Thyroid gland (tissue), 4 donors: ENCODE measurements around the gene RPL41. TPM values are rescaled to one million over a fixed set of nuclear protein-coding genes. Genes with fewer than 3 reads are reported as not detected.
A peak's percentile ranks its signal among the peaks of the same experiment; 100 is the strongest.

ENCODE experiments used
- DNase-seq, 2 donors: peaks; one replicate each; pipeline ENCODE4 v3.0.0-alpha.2; 2019
- H3K27ac ChIP-seq, 3 donors: fragments of 200-600 bp; sonication (generic); 1 replicate in 2 of 3; 2 replicates in 1 of 3; pipeline ENCODE4 v1.5.1; 2016 to 2019; ENCODE audit warnings: mild to moderate bottlenecking in 1 of 3, moderate library complexity in 1 of 3
- H3K27me3 ChIP-seq: fragments of 200-600 bp; sonication (generic); one replicate; pipeline ENCODE4 v1.5.1; 2019
- H3K36me3 ChIP-seq, 2 donors: fragments of 200-600 bp; sonication (generic); one replicate each; pipeline ENCODE4 v1.5.1; 2016 to 2019
- H3K4me1 ChIP-seq, 2 donors: fragments of 200-600 bp; sonication (generic); one replicate each; pipeline ENCODE4 v1.5.1; 2017 to 2019
- H3K4me3 ChIP-seq, 3 donors: fragments of 200-600 bp; sonication (generic); replicated peaks in 1 of 3; 1 replicate in 2 of 3; 2 replicates in 1 of 3; pipeline ENCODE4 v1.5.1; 2016; ENCODE audit warnings: mild to moderate bottlenecking in 1 of 3
- H3K9me3 ChIP-seq: fragments of 200-600 bp; sonication (generic); one replicate; pipeline ENCODE4 v1.5.1; 2017
- POLR2A ChIP-seq, 2 donors: fragments of 450-650 bp; IDR thresholded peaks; one replicate each; pipeline ENCODE4 v1.6.1; 2017; ENCODE audit warnings: antibody characterized with exemption in 2 of 2, mild to moderate bottlenecking in 2 of 2, moderate library complexity in 1 of 2
- WGBS, 2 donors: methylation state at CpG; one replicate each; pipeline ENCODE4 v1.1.5; 2017; 5-methylcytosine and 5-hydroxymethylcytosine counted together
- intact Hi-C: fragments of 100-400 bp; cut with DNase I; formaldehyde crosslinking; loops from one replicate; pipeline ENCODE4 v1.15.1; 2023
- total RNA-seq, 4 donors: library from RNA; depleted of rRNA; stranded (reverse); fragments of >200 nt; gene quantifications; one replicate each; pipeline ENCODE4 v1.2.3, GENCODE V29; 2016
- TF ChIP-seq, protein P1 (sequence below), 6 experiments: fragments of 200-600 bp in 3 of 6; fragments of 450-650 bp in 3 of 6; sonication (generic) in 3 of 6; IDR thresholded peaks; one replicate each; pipeline ENCODE4 v1.5.1; 2016 to 2019; ENCODE audit warnings: antibody characterized with exemption in 6 of 6, mild to moderate bottlenecking in 2 of 6, inconsistent platforms in 1 of 6, moderate library complexity in 1 of 6

The RPL41 gene
- total RNA-seq, 4 donors from 2014 or later = 1,344 to 2,817 (median 2,330) TPM

DNA sequence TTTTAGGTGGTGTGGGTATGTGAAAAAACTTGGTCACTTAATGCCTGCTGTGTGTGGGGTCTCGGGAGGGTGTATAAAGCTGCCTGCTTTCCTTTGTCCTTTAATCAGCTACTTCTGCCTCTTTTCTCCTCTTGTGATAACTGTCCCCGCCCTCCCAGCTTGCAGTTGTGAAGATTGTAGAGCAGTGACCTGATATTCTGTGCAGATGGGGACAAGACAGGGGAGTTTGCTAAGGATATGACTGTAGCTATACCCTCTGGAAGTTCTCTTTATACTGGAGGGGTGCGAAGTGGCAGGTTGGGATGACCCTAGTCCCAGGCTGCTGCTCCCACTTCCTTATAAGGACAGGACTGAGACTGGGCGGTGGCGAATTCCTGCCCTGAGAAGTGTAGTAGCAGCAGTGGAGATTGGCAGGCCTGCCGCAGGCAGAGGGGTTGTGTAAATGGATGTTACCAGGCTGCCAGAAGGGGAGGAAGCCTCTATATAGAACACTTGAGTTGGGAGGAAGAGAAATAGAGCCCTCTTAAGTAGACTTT is 42.6 kb downstream of the RPL41 start:
- TF ChIP-seq POLR2A (IDR thresholded peaks at IDR 0.05) = peak; percentile 89 to 95
- TF ChIP-seq, protein P1, sequence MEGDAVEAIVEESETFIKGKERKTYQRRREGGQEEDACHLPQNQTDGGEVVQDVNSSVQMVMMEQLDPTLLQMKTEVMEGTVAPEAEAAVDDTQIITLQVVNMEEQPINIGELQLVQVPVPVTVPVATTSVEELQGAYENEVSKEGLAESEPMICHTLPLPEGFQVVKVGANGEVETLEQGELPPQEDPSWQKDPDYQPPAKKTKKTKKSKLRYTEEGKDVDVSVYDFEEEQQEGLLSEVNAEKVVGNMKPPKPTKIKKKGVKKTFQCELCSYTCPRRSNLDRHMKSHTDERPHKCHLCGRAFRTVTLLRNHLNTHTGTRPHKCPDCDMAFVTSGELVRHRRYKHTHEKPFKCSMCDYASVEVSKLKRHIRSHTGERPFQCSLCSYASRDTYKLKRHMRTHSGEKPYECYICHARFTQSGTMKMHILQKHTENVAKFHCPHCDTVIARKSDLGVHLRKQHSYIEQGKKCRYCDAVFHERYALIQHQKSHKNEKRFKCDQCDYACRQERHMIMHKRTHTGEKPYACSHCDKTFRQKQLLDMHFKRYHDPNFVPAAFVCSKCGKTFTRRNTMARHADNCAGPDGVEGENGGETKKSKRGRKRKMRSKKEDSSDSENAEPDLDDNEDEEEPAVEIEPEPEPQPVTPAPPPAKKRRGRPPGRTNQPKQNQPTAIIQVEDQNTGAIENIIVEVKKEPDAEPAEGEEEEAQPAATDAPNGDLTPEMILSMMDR (IDR thresholded peaks at IDR 0.05) = no peak
- 0 to 1% methylated on average over 6 of the region's 6 CpGs for WGBS, 2 donors
- intact Hi-C loops = no loop called here
- Histone ChIP-seq H3K4me1 (peaks cover 24 to 33% of the 10 kb centered on the region in 2 donors), H3K36me3 (peaks cover 41 to 44% of the 10 kb centered on the region in 2 donors), H3K4me3 (peak overlapping the region; percentile 67 to 96 (median 93)), H3K9me3 (no peaks in the 10 kb centered on the region), H3K27ac (peak overlapping the region; percentile 96 to 100 (median 99)), H3K27me3 (no peaks in the 10 kb centered on the region)
- DNase-seq = peak; percentile 93 to 94

DNA sequence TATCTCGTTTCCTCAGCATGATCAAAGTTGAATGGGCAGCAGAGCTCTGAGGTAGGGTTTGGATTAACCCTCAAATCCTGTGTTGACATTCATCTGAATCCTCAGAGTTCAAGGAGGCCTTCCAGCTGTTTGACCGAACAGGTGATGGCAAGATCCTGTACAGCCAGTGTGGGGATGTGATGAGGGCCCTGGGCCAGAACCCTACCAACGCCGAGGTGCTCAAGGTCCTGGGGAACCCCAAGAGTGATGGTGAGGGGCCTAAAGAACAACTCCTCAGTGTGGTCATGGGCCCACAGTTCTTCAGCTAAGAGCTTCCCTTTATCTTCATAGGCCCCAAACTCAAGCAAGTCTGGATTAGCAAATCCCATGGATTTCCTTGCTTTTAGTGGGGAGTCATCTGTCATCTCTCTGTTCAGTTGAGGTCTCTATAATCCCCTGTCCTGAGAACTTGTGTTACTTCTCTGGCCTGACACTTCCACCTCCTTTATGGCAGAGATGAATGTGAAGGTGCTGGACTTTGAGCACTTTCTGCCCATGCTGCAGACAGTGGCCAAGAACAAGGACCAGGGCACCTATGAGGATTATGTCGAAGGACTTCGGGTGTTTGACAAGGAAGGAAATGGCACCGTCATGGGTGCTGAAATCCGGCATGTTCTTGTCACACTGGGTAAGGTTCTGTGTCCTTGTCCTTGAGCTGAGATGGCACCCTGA is 43.2 kb downstream of the RPL41 start:
- H3K4me3 ChIP-seq = peak overlapping the region; percentile 67 to 96 (median 93)
- 29 to 30% methylated on average over 7 to 8 of the region's 8 CpGs for WGBS, 2 donors
- peaks cover 48 to 51% of the 10 kb centered on the region in 2 donors for H3K36me3 ChIP-seq
- H3K9me3 ChIP-seq = no peaks in the 10 kb centered on the region
- TF ChIP-seq, protein P1 (IDR thresholded peaks at IDR 0.05) = no peak
- no peak for DNase-seq
- peak overlapping the region; percentile 96 to 100 (median 99) for H3K27ac ChIP-seq
- H3K27me3 ChIP-seq = no peaks in the 10 kb centered on the region
- peaks cover 24 to 33% of the 10 kb centered on the region in 2 donors for H3K4me1 ChIP-seq
- intact Hi-C loops = no loop called here

DNA sequence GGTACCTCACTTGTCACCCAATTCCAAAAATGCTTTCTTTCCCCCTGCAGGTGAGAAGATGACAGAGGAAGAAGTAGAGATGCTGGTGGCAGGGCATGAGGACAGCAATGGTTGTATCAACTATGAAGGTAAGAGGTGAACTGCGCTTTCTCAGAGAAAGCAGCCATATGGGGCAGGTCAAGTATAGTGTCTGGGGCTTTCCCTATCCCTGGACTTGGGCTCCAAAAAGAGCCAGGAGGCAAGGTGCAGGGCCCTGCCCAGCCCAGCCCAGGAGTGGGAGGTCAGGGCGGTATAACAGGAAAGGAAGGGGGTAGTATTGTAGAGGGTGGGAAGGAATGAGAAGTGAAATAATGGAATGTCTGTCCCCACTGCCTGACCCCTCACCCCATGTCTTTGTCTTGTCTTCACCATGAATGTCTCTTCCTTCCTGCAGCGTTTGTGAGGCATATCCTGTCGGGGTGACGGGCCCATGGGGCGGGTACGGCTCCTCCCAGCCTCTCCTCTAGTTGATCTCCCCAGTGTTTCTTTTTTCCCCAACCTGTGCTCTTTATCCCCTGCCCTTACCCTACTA is 43.8 kb downstream of the RPL41 start:
- peaks cover 24 to 33% of the 10 kb centered on the region in 2 donors for H3K4me1 ChIP-seq
- no peak for DNase-seq
- WGBS, 2 donors = 56 to 64% methylated on average over 7 of the region's 7 CpGs

DNA sequence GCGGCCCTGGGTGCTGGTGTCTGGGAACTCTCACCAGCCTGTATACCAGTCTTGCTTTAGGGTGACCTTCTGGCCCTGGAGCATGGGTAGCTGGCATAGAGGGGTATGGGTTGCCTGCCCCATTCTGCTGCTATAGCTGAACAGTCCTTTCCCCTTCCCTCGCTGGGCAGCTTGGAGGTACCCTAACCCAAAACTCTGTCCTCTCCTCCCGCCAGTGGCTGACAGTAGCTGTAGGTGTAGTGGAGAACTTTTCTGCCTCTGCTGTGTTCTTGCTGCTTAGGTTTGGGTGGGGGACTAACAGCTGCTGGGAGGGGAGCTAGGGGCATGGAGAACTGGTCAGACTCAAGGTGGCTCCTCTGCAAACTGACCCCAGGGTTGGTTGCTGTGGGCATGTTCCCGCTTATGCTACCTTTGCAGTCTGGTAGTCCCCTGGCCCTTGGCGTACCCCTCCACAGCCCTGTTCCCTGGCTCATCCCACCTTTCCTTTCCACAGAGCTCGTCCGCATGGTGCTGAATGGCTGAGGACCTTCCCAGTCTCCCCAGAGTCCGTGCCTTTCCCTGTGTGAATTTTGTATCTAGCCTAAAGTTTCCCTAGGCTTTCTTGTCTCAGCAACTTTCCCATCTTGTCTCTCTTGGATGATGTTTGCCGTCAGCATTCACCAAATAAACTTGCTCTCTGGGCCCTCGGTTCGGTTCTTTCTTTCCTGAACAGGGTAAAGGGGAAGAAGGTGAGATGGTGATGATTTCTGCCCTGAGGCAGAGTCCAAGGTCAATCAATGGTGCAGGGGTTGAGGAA is 44.7 kb downstream of the RPL41 start:
- H3K4me1 ChIP-seq = peaks cover 24 to 33% of the 10 kb centered on the region in 2 donors
- no peaks in the 10 kb centered on the region for H3K27me3 ChIP-seq
- H3K36me3 ChIP-seq = peaks cover 61 to 64% of the 10 kb centered on the region in 2 donors
- DNase-seq = no peak
- WGBS, 2 donors = 79 to 83% methylated on average over 11 of the region's 11 CpGs
- no peak for TF ChIP-seq POLR2A (IDR thresholded peaks at IDR 0.05)
- H3K27ac ChIP-seq = peak overlapping the region; percentile 96 to 100 (median 99)
- no peaks in the 10 kb centered on the region for H3K9me3 ChIP-seq
- peak overlapping the region in 1 of 3 donors; percentile 67 for H3K4me3 ChIP-seq
- intact Hi-C loops = no loop called here

More for the DNA sequence above, 43.8 kb downstream of the RPL41 start:
- Histone ChIP-seq H3K27me3 (no peaks in the 10 kb centered on the region), H3K4me3 (peak overlapping the region in 2 of 3 donors; percentile 67 to 93), H3K36me3 (peaks cover 54 to 57% of the 10 kb centered on the region in 2 donors), H3K27ac (peak overlapping the region; percentile 96 to 100 (median 99)), H3K9me3 (no peaks in the 10 kb centered on the region)
- intact Hi-C loops = no loop called here
- no peak for TF ChIP-seq POLR2A (IDR thresholded peaks at IDR 0.05)
- TF ChIP-seq, protein P1 (IDR thresholded peaks at IDR 0.05) = no peak

DNA sequence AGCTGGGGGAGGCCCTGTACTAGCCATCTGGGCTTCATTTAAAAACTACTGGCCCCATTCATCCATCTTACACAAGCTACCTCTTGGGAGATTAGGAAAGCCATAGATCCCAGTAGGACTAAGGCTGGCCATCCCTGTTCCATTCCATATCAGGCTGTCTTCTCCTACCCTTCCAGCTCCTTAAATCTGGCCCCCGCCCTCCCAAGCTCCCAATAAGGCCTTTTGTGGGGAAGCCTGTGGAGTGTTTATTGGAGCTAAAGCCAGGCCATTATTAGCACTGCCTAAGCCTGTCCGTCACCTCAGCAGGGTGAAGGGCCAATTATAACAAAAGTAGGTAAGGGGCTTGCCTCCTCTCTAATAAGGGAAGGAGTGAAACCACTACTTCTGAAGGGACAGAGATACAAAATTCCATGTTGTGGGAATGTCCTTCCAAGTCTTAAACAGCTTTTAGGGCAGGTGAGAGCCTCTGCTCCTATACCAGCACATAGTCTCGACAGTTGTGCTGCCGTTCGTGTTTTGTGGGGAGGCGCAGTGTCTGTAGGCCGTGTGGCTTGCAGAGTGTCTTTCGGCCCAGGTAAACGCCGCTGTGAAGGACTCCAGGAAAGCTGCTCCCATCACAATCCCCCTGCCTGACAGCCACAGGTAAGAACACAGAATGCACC is 45.4 kb downstream of the RPL41 start:
- no peaks in the 10 kb centered on the region for H3K27me3 ChIP-seq
- peaks cover 22 to 29% of the 10 kb centered on the region in 2 donors for H3K4me1 ChIP-seq
- intact Hi-C loops = no loop called here
- H3K36me3 ChIP-seq = peaks cover 68 to 71% of the 10 kb centered on the region in 2 donors
- TF ChIP-seq POLR2A (IDR thresholded peaks at IDR 0.05) = no peak
- TF ChIP-seq, protein P1 (IDR thresholded peaks at IDR 0.05) = no peak
- WGBS, 2 donors = 82 to 84% methylated on average over 10 of the region's 10 CpGs
- no peak overlapping the region for H3K4me3 ChIP-seq
- H3K27ac ChIP-seq = peak overlapping the region in 2 of 3 donors; percentile 96 to 99
- DNase-seq = no peak
- no peaks in the 10 kb centered on the region for H3K9me3 ChIP-seq
